GM18505 (cell line): ENCODE data around the gene IL13.

ENCODE experiments used
- ATAC-seq: cut with Tn5 transposase; IDR thresholded peaks from one replicate; pipeline ENCODE4 v1.9.1; 2021; ENCODE audit not compliant: unreplicated experiment
- POLR2A ChIP-seq: IDR thresholded peaks from 4 replicates; pipeline ENCODE4 v1.6.1; 2011; ENCODE audit warnings: borderline replicate concordance; ENCODE audit not compliant: insufficient read depth, insufficient read length; ENCODE audit errors: extremely low read depth

IL13 gene

DNA sequence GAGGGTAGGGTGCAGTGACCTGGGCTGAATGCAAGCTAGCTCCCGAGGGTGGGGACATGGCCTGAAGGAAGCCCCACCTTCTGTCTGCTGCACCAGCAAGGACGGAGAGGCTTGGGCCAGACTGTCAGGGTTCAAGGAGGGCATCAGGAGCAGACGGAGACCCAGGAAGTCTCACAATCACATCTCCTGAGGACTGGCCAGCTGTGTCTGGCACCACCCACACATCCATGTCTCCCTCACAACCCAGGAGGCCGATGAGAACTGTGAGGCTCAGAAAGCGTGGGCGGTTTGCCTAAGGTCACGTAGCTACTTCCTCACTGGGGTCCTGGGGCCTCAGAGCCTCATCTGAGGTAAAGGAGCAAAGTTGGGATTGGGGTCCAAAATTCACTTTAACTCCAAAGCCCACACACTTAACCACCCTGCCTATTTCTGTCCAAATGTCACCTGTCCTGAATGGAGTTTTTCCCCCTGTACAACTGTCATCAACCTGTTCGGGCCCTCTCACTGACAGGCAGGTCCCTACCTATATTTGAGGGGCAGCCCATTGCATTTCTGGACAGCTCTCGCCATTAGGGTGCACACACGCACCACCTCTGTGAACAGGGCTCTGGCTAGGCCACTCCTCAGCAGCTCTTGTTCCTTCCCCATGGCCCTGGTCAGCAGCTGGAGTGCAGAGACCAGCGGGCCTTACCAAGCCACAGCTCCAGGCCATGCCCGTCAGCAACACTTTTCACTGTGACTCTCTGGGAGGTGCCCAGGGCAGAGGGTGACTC lies 3.4 kb downstream of the IL13 start:
- no peak for ATAC-seq
- no peak for TF ChIP-seq POLR2A

DNA sequence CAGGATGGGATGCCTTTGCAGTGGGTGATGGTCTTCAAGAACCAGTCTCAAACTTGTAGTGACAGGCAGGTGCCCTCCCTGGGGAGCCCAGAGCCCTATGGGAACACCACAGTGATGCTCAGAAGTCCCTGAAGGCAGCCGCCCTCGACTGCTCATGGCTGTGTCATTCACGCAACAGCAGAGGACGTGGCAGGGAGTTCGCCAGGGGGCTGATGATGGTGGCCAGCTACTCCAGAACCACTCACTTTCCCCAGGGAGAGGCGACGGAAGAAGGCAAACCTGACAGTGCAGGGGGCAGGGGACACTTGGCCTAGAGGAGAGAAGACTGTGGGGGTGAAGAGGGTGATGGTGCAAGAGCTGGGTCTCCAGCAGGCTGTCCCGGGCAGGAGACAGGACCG lies 4.0 kb downstream of the IL13 start:
- ATAC-seq, result no peak
- TF ChIP-seq POLR2A, result no peak

DNA sequence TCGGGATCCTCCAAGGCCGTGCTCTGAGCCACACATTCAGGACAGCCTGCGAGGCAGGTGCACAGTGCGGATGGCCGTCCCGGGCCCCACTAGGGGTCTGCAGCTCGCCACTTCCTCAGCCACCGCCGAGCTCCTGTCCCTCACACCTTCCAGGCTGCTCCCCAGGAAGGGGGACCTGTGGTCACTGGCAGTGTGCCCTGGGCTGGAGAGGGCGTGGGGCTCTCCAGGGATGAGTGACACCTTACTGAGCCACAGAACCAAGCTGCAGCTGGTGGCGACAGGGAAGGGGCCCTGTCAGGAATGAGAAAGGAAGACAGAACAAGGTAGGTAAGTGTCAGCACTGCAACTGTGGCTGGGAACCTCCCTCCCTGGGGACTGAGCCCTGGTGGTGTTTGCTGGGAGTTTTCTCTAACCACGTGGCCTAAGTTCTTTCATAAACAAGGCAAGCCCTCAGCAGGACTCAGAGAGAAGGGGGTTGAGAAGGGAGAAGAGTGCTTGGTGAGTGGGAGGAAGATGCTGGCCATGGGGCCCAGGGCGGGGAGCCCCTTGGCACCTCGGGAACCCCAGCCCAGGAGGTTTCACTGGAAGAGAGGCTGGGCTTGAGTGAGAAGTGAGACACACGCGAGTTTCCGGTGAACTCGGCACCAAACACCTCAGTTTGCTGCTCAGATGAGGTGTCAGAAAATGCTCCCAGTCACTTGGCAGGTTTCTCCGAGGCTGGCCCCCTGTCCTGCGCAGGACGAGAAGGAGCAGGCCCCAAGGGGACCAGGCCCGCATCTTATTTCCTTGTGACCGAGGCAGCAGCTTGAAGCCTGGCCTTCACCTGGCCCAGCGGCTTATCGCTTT lies 5.2 kb downstream of the IL13 start:
- peak; percentile 83 for TF ChIP-seq POLR2A
- ATAC-seq, result peak; percentile 49

DNA sequence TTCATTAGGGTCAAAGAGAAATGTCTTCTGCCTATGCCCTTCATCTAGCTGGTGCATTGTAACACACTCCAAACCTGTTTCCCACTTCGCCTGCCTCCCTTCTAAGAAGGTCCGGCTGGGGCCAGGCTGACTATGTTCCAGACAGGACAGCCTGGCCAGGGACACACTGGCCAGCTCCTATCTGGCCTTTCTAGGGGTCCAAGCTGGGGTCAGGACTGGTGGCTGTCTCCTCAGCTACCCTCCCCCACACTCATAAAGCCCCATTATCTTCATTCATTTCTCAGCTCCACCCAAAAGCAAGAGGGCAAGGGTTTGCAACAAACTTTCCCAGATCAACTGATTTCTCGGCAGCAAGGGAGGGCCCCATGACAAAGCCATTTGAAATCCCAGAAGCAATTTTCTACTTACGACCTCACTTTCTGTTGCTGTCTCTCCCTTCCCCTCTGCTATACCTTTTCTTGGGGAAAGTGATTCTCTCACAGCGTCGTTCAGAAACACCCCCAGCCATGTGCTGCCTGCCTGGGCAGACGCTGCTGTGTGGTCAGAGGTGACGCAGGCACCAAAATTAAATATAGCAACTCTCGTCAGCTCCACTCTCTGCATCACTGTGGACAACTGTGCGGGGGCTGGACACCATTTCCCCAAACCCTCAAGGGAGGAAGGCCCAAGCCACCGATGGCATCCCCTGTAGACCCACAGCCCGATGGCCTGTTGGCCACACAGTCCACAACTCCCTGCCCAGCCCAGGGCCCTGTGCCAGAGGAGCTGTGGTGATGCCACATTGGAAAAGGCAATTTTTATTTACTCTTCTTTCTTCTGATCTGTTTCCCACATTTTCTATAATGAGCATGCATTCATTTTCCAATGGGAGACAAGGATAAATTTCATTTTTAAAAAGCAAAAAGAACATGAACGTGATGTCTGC lies 6.1 kb downstream of the IL13 start:
- TF ChIP-seq POLR2A, result peak; percentile 27
- ATAC-seq, result peak; percentile 28

DNA sequence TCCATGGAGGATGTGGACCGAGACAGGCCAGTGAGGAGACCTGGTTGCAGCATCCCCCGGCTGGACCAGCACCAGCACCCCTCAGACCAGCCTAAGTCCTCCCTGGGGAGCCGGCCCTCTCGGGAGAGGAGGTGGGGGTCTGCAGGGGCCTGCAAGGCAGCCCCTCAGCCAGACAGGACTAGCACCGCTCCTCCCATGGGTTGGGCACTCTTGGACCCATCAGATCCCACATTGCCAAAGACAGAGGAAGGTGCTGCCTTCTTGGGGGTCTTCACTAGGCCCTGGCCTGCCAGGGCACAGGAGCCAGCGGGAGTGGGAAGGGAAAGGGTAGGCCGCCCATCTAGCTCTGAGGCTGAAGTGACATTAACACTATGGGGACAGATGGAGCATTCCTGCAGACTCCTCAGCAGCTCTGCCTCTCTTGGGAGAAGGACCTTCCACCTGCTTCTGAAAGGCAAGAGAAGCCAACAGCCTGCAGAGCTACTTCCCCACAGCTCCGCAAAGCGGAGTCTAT lies 6.8 kb downstream of the IL13 start:
- ATAC-seq, result no peak
- TF ChIP-seq POLR2A, result no peak

DNA sequence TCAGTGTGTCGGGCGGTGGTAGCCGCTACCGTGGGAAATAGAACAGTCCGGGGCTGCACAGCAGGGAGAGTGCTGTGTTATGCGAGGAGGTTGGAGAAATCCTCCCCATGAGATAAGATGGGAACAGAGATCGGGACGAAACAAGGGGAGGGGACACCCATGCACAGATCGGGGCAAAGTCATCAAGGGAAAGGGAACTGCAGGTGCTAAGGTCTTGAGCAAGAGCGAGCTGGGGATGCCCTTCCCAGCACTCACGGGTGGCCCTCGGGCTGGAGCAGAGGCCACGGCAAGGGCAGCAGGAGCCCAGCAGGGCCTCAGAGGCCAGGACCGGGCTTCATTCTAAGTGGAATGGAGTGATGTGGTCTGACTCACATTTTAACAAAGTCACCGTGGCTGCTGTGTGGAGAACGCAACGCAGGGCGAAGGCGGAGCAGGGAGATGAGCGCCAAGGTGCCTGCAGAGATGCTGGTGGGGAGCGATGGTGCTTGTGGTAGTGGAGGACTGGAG lies 7.7 kb downstream of the IL13 start:
- TF ChIP-seq POLR2A, result no peak

DNA sequence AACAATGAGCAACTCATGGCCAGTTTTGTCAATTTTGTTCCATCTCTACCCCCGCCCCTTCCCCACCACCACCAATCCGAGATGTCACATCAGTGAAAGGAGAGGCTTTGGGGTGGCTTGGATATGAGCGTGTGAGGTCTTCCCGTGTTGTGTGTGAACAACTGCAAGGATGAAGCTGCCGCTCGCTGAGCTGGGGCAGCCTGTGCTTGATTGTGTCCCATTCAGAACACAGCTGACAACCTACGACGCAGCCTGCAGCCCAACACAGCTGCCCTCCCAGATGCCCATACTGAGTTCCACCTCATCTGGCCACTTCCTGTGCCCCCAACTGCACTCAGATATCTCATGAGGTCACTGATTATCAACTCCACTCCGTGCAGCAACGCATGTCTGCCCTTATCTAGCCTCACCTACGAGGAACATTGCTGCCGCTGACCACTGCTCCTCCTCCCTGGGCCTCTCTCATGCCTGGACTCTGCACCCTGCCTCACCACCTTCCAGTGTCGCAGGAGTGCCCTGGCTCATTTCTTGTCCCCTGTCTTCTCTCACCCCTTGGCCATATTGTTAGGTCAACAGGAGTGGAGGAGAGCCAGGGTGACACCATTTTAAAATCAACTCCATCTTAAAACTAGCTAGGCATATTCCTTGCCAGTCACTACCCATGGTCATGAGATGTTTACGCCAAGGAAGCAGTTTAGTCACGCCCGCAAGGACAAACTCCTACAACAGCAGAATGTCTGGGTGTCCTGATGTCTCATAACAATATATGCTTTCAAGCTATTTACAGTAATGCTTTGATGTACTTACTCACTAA lies 8.5 kb downstream of the IL13 start:
- no peak for ATAC-seq
- no peak for TF ChIP-seq POLR2A

More for the DNA sequence above, 7.7 kb downstream of the IL13 start:
- ATAC-seq, result no peak

DNA sequence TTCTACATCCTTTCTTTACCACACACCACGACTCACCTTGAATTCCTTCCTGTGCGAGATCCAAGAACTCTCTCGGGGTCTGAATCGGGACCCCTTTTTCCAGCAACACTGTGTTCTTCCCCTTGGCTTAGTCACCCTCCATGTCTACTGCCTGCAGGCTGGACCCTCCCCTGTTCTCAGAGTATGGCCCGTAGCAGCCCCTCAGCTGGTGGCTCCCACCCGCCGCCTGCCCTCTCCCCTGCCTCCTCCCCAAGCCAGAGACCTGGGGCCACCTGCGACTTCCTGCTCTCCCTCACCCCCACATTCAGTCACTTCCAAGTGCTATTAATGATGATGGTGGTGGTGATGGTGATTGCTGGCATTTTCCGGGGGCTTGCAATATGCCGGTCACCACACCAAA lies 9.3 kb downstream of the IL13 start:
- no peak for ATAC-seq
- TF ChIP-seq POLR2A, result no peak

DNA sequence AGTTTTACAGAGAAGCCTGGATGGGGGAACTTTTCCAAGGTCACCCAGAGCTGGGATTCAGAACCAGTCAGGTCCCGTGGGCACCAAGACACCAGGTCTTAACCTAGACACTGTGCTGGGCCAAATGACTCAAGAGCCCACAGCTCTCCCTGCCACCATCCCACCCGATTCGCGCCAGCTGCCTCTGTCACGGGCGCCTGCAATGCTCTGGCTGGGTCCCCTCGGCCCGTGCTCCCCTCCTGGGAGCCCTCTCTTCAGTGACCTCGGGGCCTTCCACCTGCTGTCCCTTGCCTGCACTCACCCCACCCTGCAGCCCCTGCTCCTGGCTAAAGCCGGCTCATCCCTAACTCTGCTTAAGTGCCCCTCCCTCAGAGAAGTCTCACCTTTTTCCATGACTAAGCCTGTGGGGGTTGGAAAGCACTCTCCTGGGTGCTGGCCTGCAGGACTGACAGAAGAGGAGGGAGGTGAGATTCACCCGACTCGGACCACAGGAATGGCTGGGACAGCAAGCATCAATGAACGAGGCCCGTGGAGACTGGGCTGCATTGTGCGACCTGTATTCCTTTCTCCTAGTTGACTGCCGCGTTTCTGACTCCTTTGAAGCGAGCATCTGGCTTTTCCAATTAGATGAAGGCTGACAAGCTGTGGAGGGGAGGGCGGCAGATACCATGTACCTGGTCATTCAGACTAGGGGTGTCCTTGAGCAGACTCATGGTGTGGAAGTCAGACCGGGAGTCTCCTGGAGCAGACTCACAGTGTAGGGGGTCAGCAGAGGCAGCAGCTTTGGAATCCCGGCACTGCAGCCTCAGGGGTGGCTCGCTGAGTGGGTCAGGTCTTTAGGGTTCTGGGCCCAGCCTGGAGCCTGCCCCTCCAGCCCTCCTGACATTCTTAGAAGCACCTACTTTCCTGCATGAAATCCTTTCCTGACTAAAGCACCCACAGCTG lies 10.1 kb downstream of the IL13 start:
- ATAC-seq, result no peak
- TF ChIP-seq POLR2A, result no peak

DNA sequence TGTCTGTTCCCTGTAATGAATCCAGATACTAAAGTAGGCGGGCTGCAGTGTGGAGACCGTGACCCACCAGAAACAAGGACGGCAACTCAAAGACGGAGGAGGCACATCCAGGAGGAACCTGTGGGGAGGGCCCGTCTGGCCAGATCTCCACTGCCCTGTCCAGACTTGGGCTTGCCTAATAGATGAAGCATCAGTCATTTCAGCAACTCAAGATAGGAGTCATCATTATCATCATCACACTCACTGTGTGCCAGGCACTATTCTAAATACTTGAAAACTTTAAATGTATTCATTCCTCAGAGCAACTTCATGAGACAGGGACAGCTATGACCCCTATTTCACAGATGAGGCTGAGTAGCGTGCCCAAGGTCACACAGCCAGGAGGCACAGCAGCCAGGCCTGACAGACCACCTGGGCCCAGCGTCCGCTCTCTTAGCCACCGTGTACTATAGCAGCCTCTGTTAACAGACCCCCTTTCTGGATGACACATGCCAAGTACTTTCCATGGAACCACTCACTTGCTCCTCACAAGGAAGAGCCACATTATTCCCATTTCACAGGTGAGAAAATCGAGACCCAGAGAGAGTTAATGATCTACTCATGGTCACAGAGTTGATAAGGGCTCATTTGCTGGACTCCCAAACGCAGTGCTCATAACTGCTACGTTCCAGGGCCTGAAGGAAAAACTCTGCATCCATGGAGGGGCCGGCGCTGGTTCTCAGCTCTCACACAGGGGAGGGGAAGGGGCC lies 10.9 kb downstream of the IL13 start:
- ATAC-seq, result no peak
- no peak for TF ChIP-seq POLR2A
